Fibroblast of lung (primary cell): ENCODE measurements around the gene SUZ12. TPM values are rescaled to one million over a fixed set of nuclear protein-coding genes. Genes with fewer than 3 reads are reported as not detected.

Source experiments
- DNase-seq, 2 donors: peaks; one replicate each; pipeline versions ENCODE4 v3.0.0 to v3.0.0-alpha.2; 2010; ENCODE audit warnings: low read depth in 2 of 2
- H2AFZ ChIP-seq: 2 replicates; pipeline ENCODE4 v1.5.1; 2012; ENCODE audit warnings: low read length, control low read depth, inconsistent platforms
- H3K27ac ChIP-seq: 2 replicates; pipeline ENCODE4 v1.5.1; 2011; ENCODE audit warnings: low read length, control low read depth; ENCODE audit not compliant: insufficient read depth
- H3K27me3 ChIP-seq: 2 replicates; pipeline ENCODE4 v1.5.1; 2011; ENCODE audit warnings: mild to moderate bottlenecking, low read length; ENCODE audit not compliant: control insufficient read depth, insufficient read depth
- H3K36me3 ChIP-seq: 2 replicates; pipeline ENCODE4 v1.5.1; 2011; ENCODE audit warnings: low read length; ENCODE audit not compliant: control insufficient read depth, insufficient read depth
- H3K4me1 ChIP-seq: 2 replicates; pipeline ENCODE4 v1.5.1; 2011; ENCODE audit warnings: low read length; ENCODE audit not compliant: control insufficient read depth, insufficient read depth; ENCODE audit errors: extremely low read depth
- H3K4me2 ChIP-seq: 2 replicates; pipeline ENCODE4 v1.5.1; 2011; ENCODE audit warnings: low read length, control low read depth; ENCODE audit not compliant: insufficient read depth; ENCODE audit errors: extremely low read depth
- H3K4me3 ChIP-seq, 4 experiments: fragments of 200-600 bp in 1 of 4; sonication (generic) in 1 of 4; replicated peaks in 1 of 4; 2 replicates each; pipeline ENCODE4 v1.5.1; 2011 to 2016; ENCODE audit warnings: low read length in 4 of 4, low read depth in 3 of 4, mild to moderate bottlenecking in 3 of 4, control low read depth in 2 of 4, inconsistent platforms in 1 of 4, mixed read lengths in 1 of 4; ENCODE audit not compliant: insufficient read depth in 1 of 4; ENCODE audit errors: control extremely low read depth in 1 of 4
- H3K79me2 ChIP-seq: 2 replicates; pipeline ENCODE4 v1.5.1; 2012; ENCODE audit warnings: mild to moderate bottlenecking, low read length, inconsistent platforms; ENCODE audit not compliant: control insufficient read depth, insufficient read depth
- H3K9ac ChIP-seq: 2 replicates; pipeline ENCODE4 v1.5.1; 2011; ENCODE audit warnings: mild to moderate bottlenecking, low read length, control low read depth; ENCODE audit not compliant: insufficient read depth
- H3K9me3 ChIP-seq: 2 replicates; pipeline ENCODE4 v1.5.1; 2012; ENCODE audit warnings: low read depth, low read length; ENCODE audit not compliant: control insufficient read depth, insufficient read depth
- H4K20me1 ChIP-seq: 2 replicates; pipeline ENCODE4 v1.5.1; 2011; ENCODE audit warnings: low read length; ENCODE audit not compliant: control insufficient read depth, insufficient read depth; ENCODE audit errors: extremely low read depth
- EZH2 ChIP-seq: IDR thresholded peaks from 2 replicates; pipeline ENCODE4 v1.5.1; 2012; ENCODE audit warnings: low read length, control low read depth, mild to moderate bottlenecking; ENCODE audit errors: missing control alignments
- polyA plus RNA-seq, 2 donors: library from polyadenylated mRNA; depleted of rRNA in 1 of 2; stranded (reverse) in 1 of 2; unstranded in 1 of 2; fragments of >200 nt; gene quantifications; 2 replicates each; pipeline ENCODE4 v1.2.1, GENCODE V29; 2011 to 2012; ENCODE audit warnings: missing spikeins in 1 of 2
- total RNA-seq: library from RNA; depleted of rRNA; stranded (reverse); fragments of >200 nt; gene quantifications from 2 replicates; pipeline ENCODE4 v1.2.1, GENCODE V29; 2014
- TF ChIP-seq, protein P1 (sequence below), 2 donors: IDR thresholded peaks in 1 of 2; conservative IDR thresholded peaks in 1 of 2; 1 replicate in 1 of 2; 2 replicates in 1 of 2; pipeline ENCODE4 v1.5.1; 2011 to 2012; ENCODE audit warnings: low read length in 2 of 2, control low read depth in 1 of 2, inconsistent platforms in 1 of 2, low read depth in 1 of 2, mild to moderate bottlenecking in 1 of 2

The SUZ12 gene
- total and polyA plus RNA-seq, 2 donors (not counting 1 experiment from before 2014, with no cell fraction given), result 26.1 to 26.4 TPM

DNA sequence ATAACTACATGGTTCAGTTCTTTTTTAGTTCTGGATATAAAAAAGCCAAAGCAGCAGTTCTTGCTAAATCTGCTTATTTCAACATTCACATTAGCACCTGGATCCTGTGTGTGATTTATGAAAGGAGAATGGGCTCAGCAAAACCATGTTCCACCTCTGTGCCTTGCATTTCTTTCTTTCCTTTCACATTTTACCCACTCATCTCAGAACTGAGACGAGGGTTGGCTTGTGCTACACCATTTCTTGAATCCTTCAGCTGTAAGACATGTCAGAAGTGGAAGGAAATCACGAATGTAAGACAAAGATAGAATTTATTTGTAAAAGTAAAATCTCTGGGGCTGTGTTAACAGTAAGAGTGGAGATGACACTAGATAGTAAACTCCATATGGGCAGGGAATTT, 34.1 kb upstream of the SUZ12 start:
- H3K27ac ChIP-seq, result no peak overlapping the region
- no peaks in the 10 kb centered on the region for H4K20me1 ChIP-seq
- peaks cover 28% of the 10 kb centered on the region for H3K79me2 ChIP-seq
- no peak for TF ChIP-seq EZH2
- TF ChIP-seq, protein P1, sequence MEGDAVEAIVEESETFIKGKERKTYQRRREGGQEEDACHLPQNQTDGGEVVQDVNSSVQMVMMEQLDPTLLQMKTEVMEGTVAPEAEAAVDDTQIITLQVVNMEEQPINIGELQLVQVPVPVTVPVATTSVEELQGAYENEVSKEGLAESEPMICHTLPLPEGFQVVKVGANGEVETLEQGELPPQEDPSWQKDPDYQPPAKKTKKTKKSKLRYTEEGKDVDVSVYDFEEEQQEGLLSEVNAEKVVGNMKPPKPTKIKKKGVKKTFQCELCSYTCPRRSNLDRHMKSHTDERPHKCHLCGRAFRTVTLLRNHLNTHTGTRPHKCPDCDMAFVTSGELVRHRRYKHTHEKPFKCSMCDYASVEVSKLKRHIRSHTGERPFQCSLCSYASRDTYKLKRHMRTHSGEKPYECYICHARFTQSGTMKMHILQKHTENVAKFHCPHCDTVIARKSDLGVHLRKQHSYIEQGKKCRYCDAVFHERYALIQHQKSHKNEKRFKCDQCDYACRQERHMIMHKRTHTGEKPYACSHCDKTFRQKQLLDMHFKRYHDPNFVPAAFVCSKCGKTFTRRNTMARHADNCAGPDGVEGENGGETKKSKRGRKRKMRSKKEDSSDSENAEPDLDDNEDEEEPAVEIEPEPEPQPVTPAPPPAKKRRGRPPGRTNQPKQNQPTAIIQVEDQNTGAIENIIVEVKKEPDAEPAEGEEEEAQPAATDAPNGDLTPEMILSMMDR (conservative IDR thresholded peaks at IDR 0.05 in 1 of 2, IDR thresholded peaks at IDR 0.05 in 1 of 2; ENCODE audit: low read depth in 1 of 2, low read length in 2 of 2), result no peak
- no peak for DNase-seq
- H3K9me3 ChIP-seq, result no peaks in the 10 kb centered on the region
- no peaks in the 10 kb centered on the region for H3K4me1 ChIP-seq
- peak overlapping the region; percentile 75 for H2AFZ ChIP-seq
- no peak overlapping the region for H3K4me2 ChIP-seq
- H3K9ac ChIP-seq, result no peak overlapping the region
- no peak overlapping the region for H3K4me3 ChIP-seq
- no peaks in the 10 kb centered on the region for H3K27me3 ChIP-seq
- H3K36me3 ChIP-seq, result peaks cover 6% of the 10 kb centered on the region

DNA sequence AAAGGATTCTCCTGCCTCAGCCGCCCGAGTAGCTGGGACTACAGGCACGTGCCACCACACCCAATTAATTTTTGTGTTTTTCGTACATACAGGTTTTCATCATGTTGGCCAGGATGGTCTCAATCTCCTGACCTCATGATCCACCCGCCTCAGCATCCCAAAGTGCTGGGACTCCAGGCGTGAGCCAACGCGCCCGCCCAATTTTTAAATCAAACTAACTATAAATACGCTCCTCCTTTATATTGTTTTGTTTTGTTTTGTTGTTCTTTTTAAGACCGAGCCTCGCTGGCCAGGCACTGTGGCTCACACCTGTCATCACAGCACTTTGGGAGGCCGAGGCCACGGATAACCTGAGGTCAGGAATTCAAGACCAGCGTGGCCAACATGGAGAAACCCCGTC, 33.4 kb upstream of the SUZ12 start:
- TF ChIP-seq EZH2, result no peak
- TF ChIP-seq, protein P1 (conservative IDR thresholded peaks at IDR 0.05 in 1 of 2, IDR thresholded peaks at IDR 0.05 in 1 of 2; ENCODE audit: low read depth in 1 of 2, low read length in 2 of 2), result no peak
- DNase-seq, result no peak
- no peak overlapping the region for H3K4me2 ChIP-seq
- H3K4me1 ChIP-seq, result no peaks in the 10 kb centered on the region
- H3K27me3 ChIP-seq, result no peaks in the 10 kb centered on the region
- peaks cover 5% of the 10 kb centered on the region for H3K36me3 ChIP-seq
- H2AFZ ChIP-seq, result no peak overlapping the region
- H4K20me1 ChIP-seq, result no peaks in the 10 kb centered on the region
- peaks cover 26% of the 10 kb centered on the region for H3K79me2 ChIP-seq
- H3K9me3 ChIP-seq, result no peaks in the 10 kb centered on the region
- H3K4me3 ChIP-seq, result no peak overlapping the region
- no peak overlapping the region for H3K27ac ChIP-seq
- H3K9ac ChIP-seq, result no peak overlapping the region

DNA sequence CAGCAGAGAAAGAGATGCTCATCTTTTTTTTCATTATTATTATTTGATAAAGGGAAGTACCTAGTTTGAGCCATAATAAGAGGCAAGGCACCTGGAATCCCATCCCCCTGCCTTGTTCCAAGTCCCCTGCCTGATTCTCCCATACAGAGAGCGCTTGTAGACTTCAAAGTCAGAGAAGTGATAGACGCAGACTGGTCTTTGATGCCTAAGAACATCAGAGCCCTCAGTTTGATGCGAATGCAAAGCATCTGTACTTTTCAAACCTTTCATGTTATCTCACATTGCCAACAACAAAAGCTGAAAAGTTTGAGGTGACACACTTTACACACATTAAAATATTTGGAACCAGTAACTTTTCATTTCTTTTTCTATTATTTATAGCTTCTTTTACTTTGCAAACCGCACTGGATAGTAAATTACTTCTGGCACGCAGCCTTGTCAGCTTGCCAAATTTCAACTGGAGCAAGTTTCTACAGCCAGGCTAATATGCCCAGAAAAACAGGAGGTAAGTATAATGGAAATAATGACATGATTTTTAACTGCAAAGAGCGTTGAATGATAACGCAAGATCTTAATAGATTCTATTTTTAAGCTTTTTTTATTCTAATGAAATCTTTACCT, 29.4 kb upstream of the SUZ12 start:
- no peak overlapping the region for H3K27ac ChIP-seq
- no peaks in the 10 kb centered on the region for H3K27me3 ChIP-seq
- no peak overlapping the region for H3K9ac ChIP-seq
- H4K20me1 ChIP-seq, result no peaks in the 10 kb centered on the region
- TF ChIP-seq, protein P1 (conservative IDR thresholded peaks at IDR 0.05 in 1 of 2, IDR thresholded peaks at IDR 0.05 in 1 of 2; ENCODE audit: low read depth in 1 of 2, low read length in 2 of 2), result no peak
- TF ChIP-seq EZH2, result no peak
- no peaks in the 10 kb centered on the region for H3K79me2 ChIP-seq
- DNase-seq, result peak; percentile 77 to 81
- H2AFZ ChIP-seq, result no peak overlapping the region
- peak overlapping the region in 1 of 4 experiments; percentile 11 for H3K4me3 ChIP-seq
- no peaks in the 10 kb centered on the region for H3K4me1 ChIP-seq
- H3K4me2 ChIP-seq, result peak overlapping the region; percentile 34
- no peaks in the 10 kb centered on the region for H3K9me3 ChIP-seq
- H3K36me3 ChIP-seq, result no peaks in the 10 kb centered on the region
